H9 (cell line): ENCODE measurements around the gene RPN1. TPM values are rescaled to one million over a fixed set of nuclear protein-coding genes. Genes with fewer than 3 reads are reported as not detected.

Experiments used
- DNase-seq: peaks from one replicate; pipeline ENCODE4 v3.0.0-alpha.2; 2017
- H2AFZ ChIP-seq: one replicate; pipeline ENCODE4 v1.6.1; 2013; ENCODE audit warnings: mild to moderate bottlenecking, low read length, control low read depth, moderate library complexity
- H2AK5ac ChIP-seq: 2 replicates; pipeline ENCODE4 v1.6.1; 2013; ENCODE audit warnings: low read length, control low read depth, mixed read lengths; ENCODE audit not compliant: insufficient read length
- H2BK120ac ChIP-seq: one replicate; pipeline ENCODE4 v1.6.1; 2013; ENCODE audit warnings: low read depth, mild to moderate bottlenecking, low read length, control low read depth, inconsistent platforms; ENCODE audit not compliant: poor library complexity, severe bottlenecking
- H2BK12ac ChIP-seq: 2 replicates; pipeline ENCODE4 v1.6.1; 2013; ENCODE audit warnings: low read length, control low read depth, mixed read lengths, low read depth; ENCODE audit not compliant: insufficient read length
- H2BK15ac ChIP-seq: 2 replicates; pipeline ENCODE4 v1.6.1; 2013; ENCODE audit warnings: low read depth, low read length, control low read depth
- H2BK20ac ChIP-seq: one replicate; pipeline ENCODE4 v1.6.1; 2013; ENCODE audit warnings: low read depth, mild to moderate bottlenecking, low read length, control low read depth, inconsistent platforms; ENCODE audit not compliant: poor library complexity, severe bottlenecking
- H2BK5ac ChIP-seq: 2 replicates; pipeline ENCODE4 v1.6.1; 2013; ENCODE audit warnings: low read length, control low read depth, mixed read lengths; ENCODE audit not compliant: insufficient read length
- H3K14ac ChIP-seq: 2 replicates; pipeline ENCODE4 v1.6.1; 2013; ENCODE audit warnings: low read length, control low read depth; ENCODE audit not compliant: insufficient read depth
- H3K18ac ChIP-seq: 2 replicates; pipeline ENCODE4 v1.6.1; 2013; ENCODE audit warnings: low read depth, mild to moderate bottlenecking, mixed read lengths, low read length, control low read depth; ENCODE audit not compliant: insufficient read length
- H3K23ac ChIP-seq: 2 replicates; pipeline ENCODE4 v1.6.1; 2013; ENCODE audit warnings: low read length, control low read depth, mixed read lengths, low read depth; ENCODE audit not compliant: insufficient read length
- H3K23me2 ChIP-seq: 2 replicates; pipeline ENCODE4 v1.6.1; 2013; ENCODE audit warnings: low read depth, mild to moderate bottlenecking, mixed read lengths, low read length, control low read depth; ENCODE audit not compliant: insufficient read length, poor library complexity, severe bottlenecking
- H3K27ac ChIP-seq: 2 replicates; pipeline ENCODE4 v1.5.1; 2013; ENCODE audit warnings: low read length, control low read depth, mixed read lengths, low read depth; ENCODE audit not compliant: insufficient read length
- H3K27me3 ChIP-seq: 2 replicates; pipeline ENCODE4 v1.6.1; 2013; ENCODE audit warnings: low read length, control low read depth, inconsistent platforms; ENCODE audit not compliant: insufficient read depth
- H3K4ac ChIP-seq: 2 replicates; pipeline ENCODE4 v1.6.1; 2013; ENCODE audit warnings: low read depth, mild to moderate bottlenecking, control low read depth, inconsistent platforms, low read length, moderate library complexity
- H3K4me1 ChIP-seq: 2 replicates; pipeline ENCODE4 v1.6.1; 2013; ENCODE audit warnings: low read length, control low read depth, inconsistent platforms; ENCODE audit not compliant: insufficient read depth
- H3K4me2 ChIP-seq: 2 replicates; pipeline ENCODE4 v1.6.1; 2013; ENCODE audit warnings: low read length, control low read depth, mixed read lengths; ENCODE audit not compliant: insufficient read length, insufficient read depth
- H3K56ac ChIP-seq: 2 replicates; pipeline ENCODE4 v1.6.1; 2013; ENCODE audit warnings: low read depth, mild to moderate bottlenecking, mixed read lengths, low read length, control low read depth; ENCODE audit not compliant: insufficient read length
- H3K79me1 ChIP-seq: 2 replicates; pipeline ENCODE4 v1.6.1; 2013; ENCODE audit warnings: low read depth, mild to moderate bottlenecking, moderate library complexity, low read length, control low read depth, inconsistent platforms; ENCODE audit not compliant: insufficient read depth, poor library complexity, severe bottlenecking
- H3K79me2 ChIP-seq: 2 replicates; pipeline ENCODE4 v1.6.1; 2013; ENCODE audit warnings: low read length, control low read depth, inconsistent platforms; ENCODE audit not compliant: insufficient read depth
- H3K9ac ChIP-seq: 2 replicates; pipeline ENCODE4 v1.6.1; 2013; ENCODE audit warnings: low read length, control low read depth, mixed read lengths; ENCODE audit not compliant: insufficient read length; ENCODE audit errors: extremely low read depth
- H3K9me3 ChIP-seq: one replicate; pipeline ENCODE4 v1.6.1; 2013; ENCODE audit warnings: low read depth, low read length, inconsistent platforms; ENCODE audit not compliant: control insufficient read depth
- H3T11ph ChIP-seq: one replicate; pipeline ENCODE4 v1.6.1; 2013; ENCODE audit warnings: mild to moderate bottlenecking, low read length, control low read depth, inconsistent platforms
- H4K20me1 ChIP-seq: one replicate; pipeline ENCODE4 v1.6.1; 2013; ENCODE audit not compliant: control insufficient read depth, insufficient read length, insufficient read depth
- H4K5ac ChIP-seq: 2 replicates; pipeline ENCODE4 v1.6.1; 2013; ENCODE audit warnings: low read depth, mild to moderate bottlenecking, mixed read lengths, low read length, control low read depth; ENCODE audit not compliant: insufficient read length
- H4K8ac ChIP-seq: replicated peaks from 2 replicates; pipeline ENCODE4 v1.6.1; 2013; ENCODE audit warnings: low read length, control low read depth, mixed read lengths, low read depth; ENCODE audit not compliant: insufficient read length
- H4K91ac ChIP-seq: 2 replicates; pipeline ENCODE4 v1.6.1; 2013; ENCODE audit warnings: low read depth, mild to moderate bottlenecking, moderate library complexity, mixed read lengths, low read length, control low read depth; ENCODE audit not compliant: insufficient read length
- H3K27ac Mint-ChIP-seq, 3 experiments: 2 replicates in 2 of 3; 3 replicates in 1 of 3; pipeline ENCODE4 v1.8.0; 2020 to 2021; ENCODE audit warnings: mixed read lengths in 3 of 3, mild to moderate bottlenecking in 1 of 3, moderate library complexity in 1 of 3
- H3K27me3 Mint-ChIP-seq: 2 replicates; pipeline ENCODE4 v1.8.0; 2021; ENCODE audit warnings: low read depth, mild to moderate bottlenecking, moderate library complexity, mixed read lengths
- H3K36me3 Mint-ChIP-seq, 3 experiments: 2 replicates in 2 of 3; 3 replicates in 1 of 3; pipeline ENCODE4 v1.8.0; 2020 to 2021; ENCODE audit warnings: low read depth in 3 of 3, mixed read lengths in 3 of 3; ENCODE audit not compliant: insufficient read depth in 1 of 3
- H3K4me1 Mint-ChIP-seq, 2 experiments: 2 replicates each; pipeline ENCODE4 v1.8.0; 2020; ENCODE audit warnings: mixed read lengths in 2 of 2
- H3K4me3 Mint-ChIP-seq, 2 experiments: 2 replicates in 1 of 2; 3 replicates in 1 of 2; pipeline ENCODE4 v1.8.0; 2020 to 2021; ENCODE audit warnings: mild to moderate bottlenecking in 2 of 2, mixed read lengths in 2 of 2, moderate library complexity in 1 of 2
- H3K9me3 Mint-ChIP-seq, 2 experiments: 2 replicates in 1 of 2; 3 replicates in 1 of 2; pipeline ENCODE4 v1.8.0; 2020; ENCODE audit warnings: mild to moderate bottlenecking in 2 of 2, mixed read lengths in 2 of 2, moderate library complexity in 1 of 2
- CTCF ChIP-seq: fragments of 200-600 bp; sonication (generic); conservative IDR thresholded peaks from 3 replicates; pipeline ENCODE4 v1.8.0; 2021; ENCODE audit warnings: antibody characterized with exemption, mild to moderate bottlenecking
- WGBS: extraction: QIAGEN DNeasy Blood & Tissue Kit; methylation state at CpG from one replicate; pipeline ENCODE4 v1.1.7; 2013; ENCODE audit warnings: missing lambda C conversion rate, low lambda C conversion rate, mixed read lengths; ENCODE audit not compliant: insufficient read length; ENCODE audit errors: extremely low coverage; 5-methylcytosine and 5-hydroxymethylcytosine counted together
- total RNA-seq: library from RNA; stranded (reverse); gene quantifications from 2 replicates; pipeline ENCODE4 v1.2.1, GENCODE V29; 2021

The RPN1 gene
- total RNA-seq, 1 experiment from 2014 or later: 174 TPM

GRCh38 chr3:128616516-128617269 lies 33.9 kb downstream of the RPN1 start:
- H2BK120ac ChIP-seq: no peak overlapping the region
- no peaks in the 10 kb centered on the region for H3K27me3 ChIP-seq
- no peaks in the 10 kb centered on the region for H3K79me2 ChIP-seq
- H3K4me1 ChIP-seq: no peaks in the 10 kb centered on the region; the same call in 1 of the 2 replicates
- no peaks in the 10 kb centered on the region for H4K20me1 ChIP-seq
- no peaks in the 10 kb centered on the region; the same call in 1 of the 2 replicates for H3K27me3 Mint-ChIP-seq
- no peak for DNase-seq
- no peak overlapping the region for H2BK5ac ChIP-seq
- H3K4me1 Mint-ChIP-seq: peaks cover 11 to 13% of the 10 kb centered on the region in 2 experiments
- no peaks in the 10 kb centered on the region for H3K79me1 ChIP-seq
- no peaks in the 10 kb centered on the region for H3K9me3 ChIP-seq
- H3T11ph ChIP-seq: no peak overlapping the region
- no peak overlapping the region for H3K27ac Mint-ChIP-seq
- no peak overlapping the region for H3K23ac ChIP-seq
- no peak for TF ChIP-seq CTCF
- H3K18ac ChIP-seq: no peak overlapping the region
- no peak overlapping the region for H4K91ac ChIP-seq
- no peak overlapping the region for H3K9ac ChIP-seq
- H4K5ac ChIP-seq: no peak overlapping the region
- no peak overlapping the region for H3K56ac ChIP-seq
- no peak overlapping the region for H2BK20ac ChIP-seq
- H3K4ac ChIP-seq: no peak overlapping the region
- H3K23me2 ChIP-seq: peaks cover 3% of the 10 kb centered on the region
- peaks cover 19 to 33% (median 28%) of the 10 kb centered on the region in 3 experiments; a peak in 6 of 7 replicates for H3K36me3 Mint-ChIP-seq
- no peak overlapping the region for H3K27ac ChIP-seq
- H2AK5ac ChIP-seq: no peak overlapping the region
- 0 out of 2 replicates have a peak overlapping the region, but pooled peaks have one; percentile 42 for H3K14ac ChIP-seq
- peak overlapping the region in 1 of 2 experiments; percentile 53; a peak in 1 of 5 replicates for H3K4me3 Mint-ChIP-seq
- no peak overlapping the region for H2BK15ac ChIP-seq
- H3K4me2 ChIP-seq: peak overlapping the region; percentile 23
- no peak overlapping the region for H4K8ac ChIP-seq
- H2BK12ac ChIP-seq: no peak overlapping the region
- H2AFZ ChIP-seq: no peak overlapping the region
- WGBS: no CpG with 5 or more reads among the region's 16 CpGs
- H3K9me3 Mint-ChIP-seq: no peaks in the 10 kb centered on the region
